ENCODE measurements around the gene VIL1. TPM values are rescaled to one million over a fixed set of nuclear protein-coding genes. Genes with fewer than 3 reads are reported as not detected.

VIL1 gene
- total and polyA plus RNA-seq, 2 of the 13 experiments (the other 11 are each of a cell fraction or from before 2014, with no cell fraction given): 287 to 301 TPM

GRCh38 chr2:218404351-218405085 is 14.4 kb upstream of the VIL1 start (continued):
- TF ChIP-seq REXO4 (CRISPR knock-in tag; IDR thresholded peaks at IDR 0.05; ENCODE audit: borderline replicate concordance) (no peak), SNRNP70 (IDR thresholded peaks at IDR 0.05; ENCODE audit: low read depth, low read length) (no peak), MXI1 (IDR thresholded peaks at IDR 0.05; ENCODE audit: borderline replicate concordance, low read depth, low read length) (no peak), HBP1 (CRISPR knock-in tag; IDR thresholded peaks at IDR 0.05; ENCODE audit: low read depth) (no peak), SMARCC2 (IDR thresholded peaks at IDR 0.05) (no peak), FOXK1 (CRISPR knock-in tag; IDR thresholded peaks at IDR 0.05; ENCODE audit: borderline replicate concordance, low read depth) (no peak), ARID3A (IDR thresholded peaks at IDR 0.05; ENCODE audit: low read depth, low read length) (no peak), ZNF468 (CRISPR knock-in tag; IDR thresholded peaks at IDR 0.05) (no peak), AGO1 (IDR thresholded peaks at IDR 0.05; ENCODE audit: low read depth, low read length, poor library complexity, severe bottlenecking) (no peak), ZNF121 (CRISPR knock-in tag; IDR thresholded peaks at IDR 0.05) (no peak), ZNF224 (CRISPR knock-in tag; IDR thresholded peaks at IDR 0.05) (no peak), ZNF543 (CRISPR knock-in tag; IDR thresholded peaks at IDR 0.05) (no peak), ZNF446 (CRISPR knock-in tag; IDR thresholded peaks at IDR 0.05) (no peak), ZNF512B (CRISPR knock-in tag; IDR thresholded peaks at IDR 0.05; ENCODE audit: borderline replicate concordance) (no peak), NRL (CRISPR knock-in tag; IDR thresholded peaks at IDR 0.05; ENCODE audit: borderline replicate concordance) (no peak), TFAP4 (IDR thresholded peaks at IDR 0.05; ENCODE audit: borderline replicate concordance, low read depth) (no peak), NFAT5 (CRISPR knock-in tag; IDR thresholded peaks at IDR 0.05) (no peak)

Data from HepG2 (cell line).